Hematopoietic multipotent progenitor cell treated with erythropoietin and hydrocortisone succinate and interleukin-3 and kit ligand, for 6 days (in vitro differentiated cells): ENCODE measurements around the gene MCUR1.
"Not testable (repeated sequence)": the region's sequence is repeated elsewhere in the genome, so short reads cannot be mapped to it uniquely, and the experiment has no call there.

Source experiments
- DNase-seq: peaks from one replicate; pipeline ENCODE4 v3.0.0-alpha.2; 2015

Gene MCUR1

GRCh38 chr6:13775466-13775865 lies 38.9 kb downstream of the MCUR1 start:
- not testable (repeated sequence) for DNase-seq

GRCh38 chr6:13772358-13773030 lies 41.9 kb downstream of the MCUR1 start:
- DNase-seq: not testable (repeated sequence)

GRCh38 chr6:13769655-13770053 lies 44.7 kb downstream of the MCUR1 start:
- no peak for DNase-seq

GRCh38 chr6:13769034-13769654 lies 45.2 kb downstream of the MCUR1 start:
- DNase-seq: no peak

- peak; percentile 51 for DNase-seq
Observed at GRCh38 chr6:13767121-13767808, 47.1 kb downstream of the MCUR1 start.

- peak; percentile 69 for DNase-seq
Observed at GRCh38 chr6:13766201-13766634, 48.1 kb downstream of the MCUR1 start.

GRCh38 chr6:13765570-13765969 lies 48.8 kb downstream of the MCUR1 start:
- DNase-seq: no peak

GRCh38 chr6:13764996-13765395 lies 49.4 kb downstream of the MCUR1 start:
- no peak for DNase-seq

- no peak for DNase-seq
Observed at GRCh38 chr6:13763740-13764381, 50.5 kb downstream of the MCUR1 start.

GRCh38 chr6:13762611-13763441 lies 51.5 kb downstream of the MCUR1 start:
- peak; percentile 65 for DNase-seq

GRCh38 chr6:13761361-13762036 lies 52.9 kb downstream of the MCUR1 start:
- no peak for DNase-seq

- no peak for DNase-seq
Observed at GRCh38 chr6:13760307-13761304, 53.8 kb downstream of the MCUR1 start.

- DNase-seq: no peak
Observed at GRCh38 chr6:13759025-13759424, 55.3 kb downstream of the MCUR1 start.

GRCh38 chr6:13754644-13755043 lies 59.7 kb downstream of the MCUR1 start:
- DNase-seq: no peak

GRCh38 chr6:13743736-13744127 lies 70.6 kb downstream of the MCUR1 start:
- no peak for DNase-seq

- no peak for DNase-seq
Observed at GRCh38 chr6:13742961-13743735, 71.2 kb downstream of the MCUR1 start.

GRCh38 chr6:13741365-13741764 lies 73.0 kb downstream of the MCUR1 start:
- no peak for DNase-seq
